BJ (cell line): ENCODE measurements around the gene TNRC18. TPM values are rescaled to one million over a fixed set of nuclear protein-coding genes. Genes with fewer than 3 reads are reported as not detected.

Experiments
- CTCF ChIA-PET: fragments of 350-600 bp; formaldehyde crosslinking; extraction: SDS; loops from one replicate; lab custom pipeline; 2021; ENCODE audit warnings: antibody characterized with exemption, inconsistent platforms; lab: Yijun Ruan, JAX
- POLR2A ChIA-PET: fragments of 300-600 bp; sonication (Branson Sonifier 250); formaldehyde crosslinking; extraction: SDS; loops from one replicate; lab custom pipeline; 2021; ENCODE audit warnings: antibody characterized with exemption; lab: Charles Lee
- DNase-seq: peaks from one replicate; pipeline ENCODE4 v3.0.0-alpha.2; 2011; ENCODE audit warnings: low read depth
- H3K27me3 ChIP-seq: 2 replicates; pipeline ENCODE4 v1.6.0; 2011; ENCODE audit warnings: low read length; ENCODE audit not compliant: control insufficient read depth, insufficient read depth
- H3K36me3 ChIP-seq: 2 replicates; pipeline ENCODE4 v1.5.1; 2011; ENCODE audit warnings: low read length; ENCODE audit not compliant: control insufficient read depth, insufficient read depth
- H3K4me3 ChIP-seq: 2 replicates; pipeline ENCODE4 v1.5.1; 2011; ENCODE audit warnings: low read depth, mild to moderate bottlenecking, control low read depth, low read length
- CTCF ChIP-seq: IDR thresholded peaks from 2 replicates; pipeline ENCODE4 v1.5.1; 2011; ENCODE audit warnings: low read depth, mild to moderate bottlenecking, control low read depth, inconsistent platforms, low read length, moderate library complexity; ENCODE audit not compliant: insufficient read depth
- polyA plus RNA-seq: library from polyadenylated mRNA; depleted of rRNA; stranded (reverse); fragments of >200 nt; gene quantifications from 2 replicates; pipeline ENCODE4 v1.2.3, GENCODE V29; 2011

TNRC18 gene
- polyA plus RNA-seq, 1 experiment, result 20.1 TPM

GRCh38 chr7:5469375-5470166 lies 45.9 kb upstream of the TNRC18 start:
- H3K27me3 ChIP-seq, result no peaks in the 10 kb centered on the region
- TF ChIP-seq CTCF, result no peak
- DNase-seq, result no peak
- no peaks in the 10 kb centered on the region for H3K36me3 ChIP-seq
- no peak overlapping the region for H3K4me3 ChIP-seq
- ChIA-PET CTCF (interaction anchor here (0.6 kb wide), 1 partner anchor 15 kb away, joined by 3 read pairs; no protein-coding TSS in a partner anchor), POLR2A (no interaction called here)

DNA sequence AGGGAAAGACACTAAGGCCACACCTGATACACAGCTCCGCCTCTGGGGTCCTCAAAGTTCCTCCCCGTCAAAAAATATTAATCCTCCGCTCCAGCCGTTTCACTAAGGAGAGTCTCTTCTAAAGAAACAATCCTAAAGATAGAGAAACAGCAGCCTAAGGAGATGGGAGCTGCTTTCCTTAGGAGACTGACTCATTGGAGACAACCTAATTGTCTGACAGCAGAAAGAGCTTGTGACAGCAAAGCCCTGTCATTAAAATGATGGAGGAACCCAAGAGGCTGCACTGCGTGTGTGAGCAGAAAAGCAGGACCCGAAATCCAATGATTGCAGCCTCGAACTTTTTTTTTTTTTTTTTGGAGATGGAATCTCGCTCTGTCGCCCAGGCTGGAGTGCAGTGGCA lies 44.0 kb upstream of the TNRC18 start:
- H3K4me3 ChIP-seq, result no peak overlapping the region
- CTCF ChIA-PET, result interaction anchor here (1.3 kb wide), 1 partner anchor 12 kb away, joined by 3 read pairs; no protein-coding TSS in a partner anchor

DNA sequence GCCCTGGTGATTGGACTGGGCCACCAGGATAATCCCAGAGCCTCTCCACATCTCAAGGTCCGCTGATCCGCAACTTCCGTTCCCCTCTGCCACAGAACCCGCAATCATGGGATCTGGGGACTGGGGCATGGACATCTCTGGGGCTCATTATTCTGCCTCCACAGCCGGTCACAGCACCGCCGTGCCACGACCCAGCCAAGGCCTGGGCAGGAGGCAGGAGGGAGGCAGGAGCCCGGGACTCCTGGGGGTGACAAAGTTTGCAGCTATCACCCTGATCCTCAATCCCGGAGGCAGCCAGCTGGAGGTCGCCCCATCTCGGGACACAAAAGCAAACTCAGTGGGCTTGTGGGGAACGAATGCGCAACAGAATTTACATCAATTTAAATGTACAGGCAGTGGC lies 42.9 kb upstream of the TNRC18 start:
- POLR2A ChIA-PET, result no interaction called here
- no peak for TF ChIP-seq CTCF

More for the DNA sequence above, 44.0 kb upstream of the TNRC18 start:
- POLR2A ChIA-PET, result no interaction called here
- no peak for DNase-seq
- no peak for TF ChIP-seq CTCF
- Histone ChIP-seq H3K27me3 (no peaks in the 10 kb centered on the region), H3K36me3 (no peaks in the 10 kb centered on the region)

DNA sequence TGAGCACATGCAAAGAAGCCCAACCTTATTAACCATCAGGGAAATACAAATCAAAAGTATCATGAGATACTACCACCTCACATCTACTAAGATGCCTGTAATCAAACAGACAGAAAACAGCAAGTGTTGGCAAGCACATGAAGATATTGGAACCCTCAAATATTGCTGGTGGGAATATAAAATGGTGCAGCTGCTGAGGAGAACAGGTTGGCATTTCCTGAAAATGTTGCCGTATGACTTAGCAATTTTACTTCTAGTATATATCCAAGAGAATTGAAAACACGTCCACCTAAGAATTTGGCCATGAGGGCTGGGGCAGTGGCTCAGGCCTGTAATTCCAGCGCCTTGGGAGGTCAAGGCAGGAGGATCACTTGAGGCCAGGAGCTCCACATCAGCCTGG lies 39.4 kb upstream of the TNRC18 start:
- Histone ChIP-seq H3K27me3 (no peaks in the 10 kb centered on the region), H3K36me3 (no peaks in the 10 kb centered on the region), H3K4me3 (no peak overlapping the region)
- ChIA-PET CTCF (no interaction called here), POLR2A (no interaction called here)
- no peak for DNase-seq
- TF ChIP-seq CTCF, result no peak

More for the DNA sequence above, 42.9 kb upstream of the TNRC18 start:
- Histone ChIP-seq H3K4me3 (no peak overlapping the region), H3K27me3 (no peaks in the 10 kb centered on the region), H3K36me3 (no peaks in the 10 kb centered on the region)
- CTCF ChIA-PET, result interaction anchor here (1.3 kb wide), 1 partner anchor 11 kb away, joined by 3 read pairs; no protein-coding TSS in a partner anchor
- no peak for DNase-seq

GRCh38 chr7:5462216-5462615 lies 38.6 kb upstream of the TNRC18 start:
- TF ChIP-seq CTCF, result no peak
- ChIA-PET POLR2A (no interaction called here), CTCF (no interaction called here)
- DNase-seq, result no peak
- Histone ChIP-seq H3K27me3 (no peaks in the 10 kb centered on the region), H3K4me3 (no peak overlapping the region), H3K36me3 (no peaks in the 10 kb centered on the region)
